Breast epithelium (tissue), 3 donors: ENCODE data around the gene PDLIM4.

Source experiments
- POLR2A ChIP-seq: fragments of 450-650 bp; IDR thresholded peaks from one replicate; pipeline ENCODE4 v1.6.1; 2016; ENCODE audit warnings: antibody characterized with exemption, mild to moderate bottlenecking, moderate library complexity
- TF ChIP-seq, protein P1 (sequence below), 3 donors: fragments of 450-650 bp; IDR thresholded peaks; one replicate each; pipeline ENCODE4 v1.5.1; 2016 to 2017; ENCODE audit warnings: antibody characterized with exemption in 3 of 3, mild to moderate bottlenecking in 3 of 3, moderate library complexity in 3 of 3

GRCh38 chr5:132280371-132281240 is 23.1 kb downstream of the PDLIM4 start:
- TF ChIP-seq, protein P1, sequence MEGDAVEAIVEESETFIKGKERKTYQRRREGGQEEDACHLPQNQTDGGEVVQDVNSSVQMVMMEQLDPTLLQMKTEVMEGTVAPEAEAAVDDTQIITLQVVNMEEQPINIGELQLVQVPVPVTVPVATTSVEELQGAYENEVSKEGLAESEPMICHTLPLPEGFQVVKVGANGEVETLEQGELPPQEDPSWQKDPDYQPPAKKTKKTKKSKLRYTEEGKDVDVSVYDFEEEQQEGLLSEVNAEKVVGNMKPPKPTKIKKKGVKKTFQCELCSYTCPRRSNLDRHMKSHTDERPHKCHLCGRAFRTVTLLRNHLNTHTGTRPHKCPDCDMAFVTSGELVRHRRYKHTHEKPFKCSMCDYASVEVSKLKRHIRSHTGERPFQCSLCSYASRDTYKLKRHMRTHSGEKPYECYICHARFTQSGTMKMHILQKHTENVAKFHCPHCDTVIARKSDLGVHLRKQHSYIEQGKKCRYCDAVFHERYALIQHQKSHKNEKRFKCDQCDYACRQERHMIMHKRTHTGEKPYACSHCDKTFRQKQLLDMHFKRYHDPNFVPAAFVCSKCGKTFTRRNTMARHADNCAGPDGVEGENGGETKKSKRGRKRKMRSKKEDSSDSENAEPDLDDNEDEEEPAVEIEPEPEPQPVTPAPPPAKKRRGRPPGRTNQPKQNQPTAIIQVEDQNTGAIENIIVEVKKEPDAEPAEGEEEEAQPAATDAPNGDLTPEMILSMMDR (IDR thresholded peaks at IDR 0.05): no peak
- TF ChIP-seq POLR2A: no peak
